NB4 (cell line): ENCODE results near the gene GSC.

Experiments
- DNase-seq: peaks from one replicate; pipeline ENCODE4 v3.0.0; 2010; ENCODE audit warnings: low read depth
- H3K4me3 ChIP-seq: one replicate; pipeline ENCODE4 v1.5.1; 2011; ENCODE audit warnings: mild to moderate bottlenecking, low read depth, low read length, moderate library complexity
- MAX ChIP-seq: IDR thresholded peaks from 2 replicates; pipeline ENCODE4 v1.6.1; 2011; ENCODE audit warnings: low read depth, low read length
- MYC ChIP-seq: IDR thresholded peaks from 2 replicates; pipeline ENCODE4 v1.6.1; 2011; ENCODE audit warnings: low read depth, low read length
- POLR2A ChIP-seq: IDR thresholded peaks from 2 replicates; pipeline ENCODE4 v1.6.1; 2011; ENCODE audit warnings: mild to moderate bottlenecking; ENCODE audit not compliant: insufficient read length; ENCODE audit errors: extremely low read depth

Gene GSC

DNA sequence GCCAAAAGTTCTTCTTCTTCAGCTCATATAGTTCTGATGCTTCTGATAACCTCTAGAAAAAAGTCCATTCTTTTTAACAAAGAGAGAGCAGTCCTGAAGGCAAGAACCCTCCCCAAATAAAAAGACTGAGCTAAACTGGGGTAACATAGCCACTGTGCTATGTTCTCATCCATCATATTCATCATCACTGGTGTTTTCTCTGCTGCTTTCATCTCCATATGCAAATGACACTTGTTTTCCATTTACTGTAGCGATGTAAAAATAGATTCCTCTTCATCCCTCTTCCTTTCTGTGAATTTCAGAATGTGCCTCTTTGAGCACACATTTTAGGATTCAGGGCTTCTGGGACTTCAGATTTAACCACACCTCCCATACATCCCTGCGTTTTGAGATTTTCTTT lies 44.9 kb downstream of the GSC start:
- no peak overlapping the region for H3K4me3 ChIP-seq
- no peak for TF ChIP-seq POLR2A
- DNase-seq, result no peak

DNA sequence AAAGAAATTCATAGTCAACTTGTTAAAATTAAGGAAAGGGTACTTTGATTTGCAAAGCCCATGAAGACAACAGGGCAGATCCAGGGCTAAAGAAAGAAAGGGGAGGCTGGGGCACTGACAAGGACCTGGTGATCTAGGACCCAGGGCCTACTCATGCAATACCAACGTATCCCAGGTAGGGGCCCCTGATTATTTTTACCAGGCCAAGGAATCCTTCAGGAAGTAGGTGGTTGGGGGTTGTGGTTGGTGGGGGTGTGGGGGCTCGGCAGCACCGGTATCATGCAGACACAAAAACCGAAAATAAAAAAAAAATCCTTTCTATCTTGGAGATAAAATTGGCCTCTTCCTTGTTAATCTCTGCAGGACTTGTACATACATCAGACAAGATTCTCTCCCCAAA lies 47.5 kb downstream of the GSC start:
- no peak for TF ChIP-seq POLR2A
- TF ChIP-seq MYC, result no peak
- TF ChIP-seq MAX, result no peak
- no peak overlapping the region for H3K4me3 ChIP-seq
- no peak for DNase-seq
